Measurements from ENCODE around the gene ZNF148.

DNA sequence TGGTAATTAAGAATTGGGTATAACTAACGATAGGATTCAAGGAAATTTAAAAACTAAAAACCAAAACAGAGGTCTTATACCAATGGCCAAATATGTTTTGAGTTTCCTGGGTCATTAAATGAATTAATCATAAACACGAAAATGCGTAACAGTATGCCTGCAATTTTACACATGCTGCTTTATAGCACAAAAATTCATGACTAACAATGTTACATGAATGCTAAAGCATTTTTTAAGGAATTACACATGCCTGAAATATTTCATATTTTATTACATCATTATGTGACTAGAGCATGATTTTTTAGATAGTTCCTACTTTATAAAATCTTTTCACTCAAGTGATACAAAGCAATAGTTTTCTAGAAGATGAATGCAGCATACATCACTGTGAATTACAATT, 74.7 kb downstream of the ZNF148 start:
- TF ChIP-seq GRHL2 (CRISPR knock-in tag; IDR thresholded peaks at IDR 0.05; ENCODE audit: insufficient replicate concordance, severe bottlenecking) (no peak), CTCF (IDR thresholded peaks at IDR 0.05) (no peak), ZNF396 (CRISPR knock-in tag; IDR thresholded peaks at IDR 0.05; ENCODE audit: borderline replicate concordance) (no peak), ZNF121 (CRISPR knock-in tag; IDR thresholded peaks at IDR 0.05) (no peak), RELA (CRISPR knock-in tag; IDR thresholded peaks at IDR 0.05; ENCODE audit: borderline replicate concordance) (no peak), SP1 (CRISPR knock-in tag; conservative IDR thresholded peaks at IDR 0.05) (no peak), MAX (CRISPR knock-in tag; IDR thresholded peaks at IDR 0.05) (no peak), PRDM15 (CRISPR knock-in tag; IDR thresholded peaks at IDR 0.05) (no peak)
